Measurements from ENCODE around the gene ALOX12B.

Gene ALOX12B

GRCh38 chr17:8122422-8122923 lies 35.0 kb upstream of the ALOX12B start:
- TF ChIP-seq CTCF (IDR thresholded peaks at IDR 0.05; ENCODE audit: borderline replicate concordance, insufficient read depth, low read depth, low read length) = no peak
- H3K4me3 ChIP-seq (ENCODE audit: low read depth, low read length) = peak overlapping the region; percentile 59

GRCh38 chr17:8121681-8122421 lies 34.3 kb upstream of the ALOX12B start:
- H3K4me3 ChIP-seq (ENCODE audit: low read depth, low read length) = peak overlapping the region; percentile 59
- peak; percentile 83 for TF ChIP-seq CTCF (IDR thresholded peaks at IDR 0.05; ENCODE audit: borderline replicate concordance, insufficient read depth, low read depth, low read length)

- TF ChIP-seq CTCF (IDR thresholded peaks at IDR 0.05; ENCODE audit: borderline replicate concordance, insufficient read depth, low read depth, low read length) = no peak
These were observed 33.8 kb upstream of the ALOX12B start for GRCh38 chr17:8121407-8121680.

GRCh38 chr17:8120520-8121406 lies 33.2 kb upstream of the ALOX12B start:
- peak; percentile 45 for TF ChIP-seq CTCF (IDR thresholded peaks at IDR 0.05; ENCODE audit: borderline replicate concordance, insufficient read depth, low read depth, low read length)
- H3K4me3 ChIP-seq (ENCODE audit: low read depth, low read length) = peak overlapping the region; percentile 59

More at GRCh38 chr17:8121407-8121680, 33.8 kb upstream of the ALOX12B start:
- H3K4me3 ChIP-seq (ENCODE audit: low read depth, low read length) = peak overlapping the region; percentile 59

GRCh38 chr17:8119581-8120519 lies 32.3 kb upstream of the ALOX12B start:
- no peak for TF ChIP-seq CTCF (IDR thresholded peaks at IDR 0.05; ENCODE audit: borderline replicate concordance, insufficient read depth, low read depth, low read length)
- H3K4me3 ChIP-seq (ENCODE audit: low read depth, low read length) = peak overlapping the region; percentile 59

- peak; percentile 94 for TF ChIP-seq CTCF (IDR thresholded peaks at IDR 0.05; ENCODE audit: borderline replicate concordance, insufficient read depth, low read depth, low read length)
- peak overlapping the region; percentile 58 for H3K4me3 ChIP-seq (ENCODE audit: low read depth, low read length)
These were observed 31.5 kb upstream of the ALOX12B start for GRCh38 chr17:8118769-8119580.
